ENCODE data around the gene CARNS1.
A peak's percentile ranks its signal among the peaks of the same experiment; 100 is the strongest.
"Not testable (repeated sequence)": the region's sequence is repeated elsewhere in the genome, so short reads cannot be mapped to it uniquely, and the experiment has no call there.

The CARNS1 gene

GRCh38 chr11:67445515-67445914, 30.0 kb downstream of the CARNS1 start:
- DNase-seq = no peak

GRCh38 chr11:67448220-67448609, 32.7 kb downstream of the CARNS1 start:
- no peak for DNase-seq

- peak; percentile 94 for DNase-seq
These were observed 33.8 kb downstream of the CARNS1 start for GRCh38 chr11:67449116-67449844.

GRCh38 chr11:67450796-67451657, 35.5 kb downstream of the CARNS1 start:
- DNase-seq = no peak

GRCh38 chr11:67451658-67451976, 36.1 kb downstream of the CARNS1 start:
- no peak for DNase-seq

- no peak for DNase-seq
These were observed 36.9 kb downstream of the CARNS1 start, which contains the start of gene GPR152 for GRCh38 chr11:67452141-67452952. GPR152 (minus strand) TSS chr11:67452729; CDS start chr11:67452724, 5 bp downstream.

GRCh38 chr11:67453816-67454732, 38.6 kb downstream of the CARNS1 start:
- DNase-seq = no peak

GRCh38 chr11:67455054-67455453, 39.6 kb downstream of the CARNS1 start, which contains the start of gene CABP4:
CABP4 (plus strand) TSS chr11:67455354; CDS start chr11:67455424, 70 bp downstream.
- DNase-seq = no peak

GRCh38 chr11:67456068-67456705, 40.7 kb downstream of the CARNS1 start:
- DNase-seq = no peak

GRCh38 chr11:67457453-67457852, 42.0 kb downstream of the CARNS1 start:
- DNase-seq = no peak

GRCh38 chr11:67458266-67458665, 42.8 kb downstream of the CARNS1 start:
- DNase-seq = no peak

- no peak for DNase-seq
These were observed 47.7 kb downstream of the CARNS1 start for GRCh38 chr11:67463186-67463585.

GRCh38 chr11:67463680-67464410, 48.4 kb downstream of the CARNS1 start:
- DNase-seq = no peak

- peak; percentile 98 for DNase-seq
These were observed 49.1 kb downstream of the CARNS1 start for GRCh38 chr11:67464411-67465188.

GRCh38 chr11:67465189-67465510, 49.7 kb downstream of the CARNS1 start:
- no peak for DNase-seq

GRCh38 chr11:67465530-67465929, 50.1 kb downstream of the CARNS1 start:
- DNase-seq = not testable (repeated sequence)

- DNase-seq = no peak
These were observed 50.9 kb downstream of the CARNS1 start for GRCh38 chr11:67466367-67466766.

GRCh38 chr11:67466962-67467771, 51.7 kb downstream of the CARNS1 start:
- DNase-seq = peak; percentile 75

- peak; percentile 80 for DNase-seq
These were observed 52.6 kb downstream of the CARNS1 start for GRCh38 chr11:67468056-67468455.

Data from RPMI8226 (cell line).